OCI-LY7 (cell line): Measurements from ENCODE around the gene GPSM1.

Experiments
- EZH2phosphoT487 ChIP-seq: fragments of 200-600 bp; sonication (generic); IDR thresholded peaks from 2 replicates; pipeline ENCODE4 v1.6.1; 2018; ENCODE audit warnings: low read depth, borderline replicate concordance, mild to moderate bottlenecking, mixed run types, antibody characterized with exemption, low read length, moderate library complexity, mixed read lengths
- TF ChIP-seq, protein P1 (sequence below): fragments of 200-600 bp; sonication (generic); conservative IDR thresholded peaks from 2 replicates; pipeline ENCODE4 v1.5.1; 2014; ENCODE audit warnings: mild to moderate bottlenecking, antibody characterized with exemption, low read length, moderate library complexity, mixed read lengths

DNA sequence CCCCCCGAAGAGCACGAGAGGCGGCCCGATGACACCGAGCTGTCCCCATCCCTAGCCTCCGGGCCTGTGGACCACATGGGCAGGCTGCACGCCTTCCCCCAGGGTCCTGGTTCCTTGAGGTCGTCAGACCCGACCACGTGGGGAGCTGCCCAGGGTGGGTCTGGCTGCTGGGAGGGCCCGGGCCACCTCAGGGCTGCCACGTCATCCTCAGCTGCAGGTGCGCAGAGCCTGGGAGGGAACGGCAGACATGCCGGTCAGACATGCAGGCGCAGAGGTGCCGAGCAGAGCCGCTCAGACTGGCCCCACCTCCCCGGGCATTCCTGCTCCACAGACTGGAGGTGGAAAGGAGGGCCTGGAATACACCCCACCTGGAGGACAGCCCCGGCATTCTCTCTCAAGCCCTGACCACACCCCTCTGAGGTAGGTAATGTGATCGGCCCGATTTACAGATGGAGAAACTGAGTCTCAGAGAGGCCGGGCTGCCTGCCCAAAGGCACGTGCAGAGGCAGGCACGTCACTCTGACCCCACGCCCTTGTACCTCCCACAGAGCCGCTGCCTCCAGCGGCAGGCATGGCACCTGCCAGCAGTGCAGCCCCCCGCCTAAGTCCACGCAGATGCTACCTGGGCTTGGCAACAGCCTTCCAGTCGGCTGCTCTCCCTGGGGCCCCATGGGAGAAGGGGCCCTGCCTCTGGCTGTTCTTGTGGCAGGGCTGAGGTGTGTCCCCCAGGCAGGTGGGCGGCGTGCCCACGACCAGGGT is 24.1 kb upstream of the GPSM1 start:
- TF ChIP-seq, protein P1, sequence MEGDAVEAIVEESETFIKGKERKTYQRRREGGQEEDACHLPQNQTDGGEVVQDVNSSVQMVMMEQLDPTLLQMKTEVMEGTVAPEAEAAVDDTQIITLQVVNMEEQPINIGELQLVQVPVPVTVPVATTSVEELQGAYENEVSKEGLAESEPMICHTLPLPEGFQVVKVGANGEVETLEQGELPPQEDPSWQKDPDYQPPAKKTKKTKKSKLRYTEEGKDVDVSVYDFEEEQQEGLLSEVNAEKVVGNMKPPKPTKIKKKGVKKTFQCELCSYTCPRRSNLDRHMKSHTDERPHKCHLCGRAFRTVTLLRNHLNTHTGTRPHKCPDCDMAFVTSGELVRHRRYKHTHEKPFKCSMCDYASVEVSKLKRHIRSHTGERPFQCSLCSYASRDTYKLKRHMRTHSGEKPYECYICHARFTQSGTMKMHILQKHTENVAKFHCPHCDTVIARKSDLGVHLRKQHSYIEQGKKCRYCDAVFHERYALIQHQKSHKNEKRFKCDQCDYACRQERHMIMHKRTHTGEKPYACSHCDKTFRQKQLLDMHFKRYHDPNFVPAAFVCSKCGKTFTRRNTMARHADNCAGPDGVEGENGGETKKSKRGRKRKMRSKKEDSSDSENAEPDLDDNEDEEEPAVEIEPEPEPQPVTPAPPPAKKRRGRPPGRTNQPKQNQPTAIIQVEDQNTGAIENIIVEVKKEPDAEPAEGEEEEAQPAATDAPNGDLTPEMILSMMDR: no peak
- no peak for TF ChIP-seq EZH2phosphoT487
